HG03097 (cell line): ENCODE data around the gene ANXA5.
A peak's percentile ranks its signal among the peaks of the same experiment; 100 is the strongest.

Experiments
- ATAC-seq: cut with Tn5 transposase; IDR thresholded peaks from one replicate; pipeline ENCODE4 v1.9.1; 2021; ENCODE audit not compliant: unreplicated experiment, low FRiP score

The ANXA5 gene

GRCh38 chr4:121712001-121712651 is 15.3 kb upstream of the ANXA5 start:
- ATAC-seq: no peak

- peak; percentile 96 for ATAC-seq
Observed at GRCh38 chr4:121711263-121712000, 14.7 kb upstream of the ANXA5 start.

- no peak for ATAC-seq
Observed at GRCh38 chr4:121709766-121710405, 13.1 kb upstream of the ANXA5 start.

GRCh38 chr4:121707344-121707743 is 10.6 kb upstream of the ANXA5 start:
- ATAC-seq: no peak

GRCh38 chr4:121706595-121707021 is 9.8 kb upstream of the ANXA5 start:
- no peak for ATAC-seq

GRCh38 chr4:121705521-121705920 is 8.7 kb upstream of the ANXA5 start:
- ATAC-seq: no peak

- ATAC-seq: no peak
Observed at GRCh38 chr4:121702136-121702535, 5.4 kb upstream of the ANXA5 start.

- ATAC-seq: no peak
Observed at GRCh38 chr4:121701263-121701662, 4.5 kb upstream of the ANXA5 start.

GRCh38 chr4:121698236-121698671 is 1.5 kb upstream of the ANXA5 start:
- ATAC-seq: no peak

- ATAC-seq: no peak
Observed at GRCh38 chr4:121697564-121697963, 784 bp upstream of the ANXA5 start.

- ATAC-seq: no peak
Observed at GRCh38 chr4:121696170-121696580, 605 bp downstream of the ANXA5 start.

GRCh38 chr4:121693886-121694285 is 2.9 kb downstream of the ANXA5 start:
- no peak for ATAC-seq

GRCh38 chr4:121693450-121693849 is 3.3 kb downstream of the ANXA5 start:
- ATAC-seq: no peak

- no peak for ATAC-seq
Observed at GRCh38 chr4:121692261-121692660, 4.5 kb downstream of the ANXA5 start.

- no peak for ATAC-seq
Observed at GRCh38 chr4:121690001-121690400, 6.8 kb downstream of the ANXA5 start.

GRCh38 chr4:121688701-121689100 is 8.1 kb downstream of the ANXA5 start:
- ATAC-seq: no peak

- ATAC-seq: no peak
Observed at GRCh38 chr4:121688261-121688660, 8.5 kb downstream of the ANXA5 start.

GRCh38 chr4:121686255-121686654 is 10.5 kb downstream of the ANXA5 start:
- no peak for ATAC-seq

- ATAC-seq: no peak
Observed at GRCh38 chr4:121685257-121685656, 11.5 kb downstream of the ANXA5 start.

GRCh38 chr4:121684561-121684960 is 12.2 kb downstream of the ANXA5 start:
- ATAC-seq: no peak

- ATAC-seq: no peak
Observed at GRCh38 chr4:121684016-121684415, 12.8 kb downstream of the ANXA5 start.

GRCh38 chr4:121680571-121680970 is 16.2 kb downstream of the ANXA5 start:
- ATAC-seq: no peak
